IPS DF 19.7 (cell line): Measurements from ENCODE around the gene NPEPL1.
"Not testable (repeated sequence)": the region's sequence is repeated elsewhere in the genome, so short reads cannot be mapped to it uniquely, and the experiment has no call there.

Experiments used
- DNase-seq: peaks from one replicate; pipeline ENCODE4 v3.0.0-alpha.2; 2013; ENCODE audit warnings: low read depth, low spot score

NPEPL1 gene

GRCh38 chr20:58712806-58713731, 20.5 kb downstream of the NPEPL1 start:
- no peak for DNase-seq

GRCh38 chr20:58713801-58714339, 21.3 kb downstream of the NPEPL1 start:
- no peak for DNase-seq

- DNase-seq: no peak
These were observed 21.8 kb downstream of the NPEPL1 start for GRCh38 chr20:58714340-58714922.

GRCh38 chr20:58714923-58715351, 22.3 kb downstream of the NPEPL1 start:
- no peak for DNase-seq

- no peak for DNase-seq
These were observed 22.8 kb downstream of the NPEPL1 start for GRCh38 chr20:58715391-58715800.

GRCh38 chr20:58715801-58716475, 23.3 kb downstream of the NPEPL1 start:
- DNase-seq: no peak

GRCh38 chr20:58716476-58717277, 24.1 kb downstream of the NPEPL1 start:
- DNase-seq: no peak

GRCh38 chr20:58717278-58718091, 24.9 kb downstream of the NPEPL1 start:
- DNase-seq: no peak

GRCh38 chr20:58718121-58718563, 25.5 kb downstream of the NPEPL1 start:
- no peak for DNase-seq

GRCh38 chr20:58718729-58719128, 26.1 kb downstream of the NPEPL1 start:
- DNase-seq: no peak

- no peak for DNase-seq
These were observed 26.7 kb downstream of the NPEPL1 start for GRCh38 chr20:58719258-58719657.

- DNase-seq: no peak
These were observed 27.4 kb downstream of the NPEPL1 start for GRCh38 chr20:58719971-58720371.

GRCh38 chr20:58720890-58721289, 28.3 kb downstream of the NPEPL1 start:
- no peak for DNase-seq

- DNase-seq: no peak
These were observed 29.6 kb downstream of the NPEPL1 start for GRCh38 chr20:58721951-58722778.

- no peak for DNase-seq
These were observed 30.5 kb downstream of the NPEPL1 start for GRCh38 chr20:58722877-58723627.

- no peak for DNase-seq
These were observed 31.0 kb downstream of the NPEPL1 start for GRCh38 chr20:58723628-58723984.

GRCh38 chr20:58726156-58726555, 33.6 kb downstream of the NPEPL1 start:
- DNase-seq: not testable (repeated sequence)

GRCh38 chr20:58731192-58731591, 38.6 kb downstream of the NPEPL1 start:
- DNase-seq: no peak

GRCh38 chr20:58737198-58737597, 44.6 kb downstream of the NPEPL1 start:
- DNase-seq: no peak
